Caco-2 (cell line): ENCODE data around the gene CDK10. TPM values are rescaled to one million over a fixed set of nuclear protein-coding genes. Genes with fewer than 3 reads are reported as not detected.

Experiments used
- BruUV-seq: library from RNA; stranded (reverse); fragments of 400-500 nt; replicated peaks from 2 replicates; lab custom pipeline; 2021; lab: Mats Ljungman, UMichigan
- CTCF ChIA-PET: fragments of 300-600 bp; sonication (Branson Sonifier 250); formaldehyde crosslinking; loops from one replicate; lab custom pipeline; 2022; ENCODE audit warnings: antibody characterized with exemption; lab: Charles Lee
- POLR2A ChIA-PET: fragments of 300-600 bp; sonication (Branson Sonifier 250); formaldehyde crosslinking; loops from one replicate; lab custom pipeline; 2022; ENCODE audit warnings: antibody characterized with exemption; lab: Charles Lee
- DNase-seq, 2 experiments: peaks; one replicate each; pipeline versions ENCODE4 v3.0.0 to v3.0.0-alpha.2; 2020 to 2022
- H3K27me3 ChIP-seq: replicated peaks from 2 replicates; pipeline ENCODE4 v1.6.0; 2011; ENCODE audit warnings: low read length; ENCODE audit not compliant: control insufficient read depth, insufficient read depth
- H3K36me3 ChIP-seq: 2 replicates; pipeline ENCODE4 v1.5.1; 2011; ENCODE audit warnings: low read length; ENCODE audit not compliant: control insufficient read depth, insufficient read depth
- H3K4me1 ChIP-seq: fragments of 250-450 bp; sonication (Bioruptor Pico); 2 replicates; pipeline ENCODE4 v1.5.1; 2020; ENCODE audit warnings: mild to moderate bottlenecking
- H3K4me3 ChIP-seq: 2 replicates; pipeline ENCODE4 v1.5.1; 2011; ENCODE audit warnings: low read depth, mild to moderate bottlenecking, control low read depth, low read length
- H3K9me3 ChIP-seq: fragments of 250-450 bp; sonication (Bioruptor Pico); 2 replicates; pipeline ENCODE4 v1.5.1; 2020; ENCODE audit warnings: mild to moderate bottlenecking, moderate library complexity
- H3K27ac Mint-ChIP-seq: one replicate; pipeline ENCODE4 v1.8.0; 2022; ENCODE audit warnings: mixed read lengths; ENCODE audit not compliant: unreplicated experiment
- H3K27me3 Mint-ChIP-seq: one replicate; pipeline ENCODE4 v1.8.0; 2022; ENCODE audit warnings: mixed read lengths; ENCODE audit not compliant: insufficient read depth, unreplicated experiment
- H3K36me3 Mint-ChIP-seq: one replicate; pipeline ENCODE4 v1.8.0; 2022; ENCODE audit warnings: mild to moderate bottlenecking, mixed read lengths; ENCODE audit not compliant: insufficient read depth, unreplicated experiment
- H3K4me1 Mint-ChIP-seq: one replicate; pipeline ENCODE4 v1.8.0; 2022; ENCODE audit warnings: low read depth, mixed read lengths; ENCODE audit not compliant: unreplicated experiment
- H3K4me3 Mint-ChIP-seq: one replicate; pipeline ENCODE4 v1.8.0; 2022; ENCODE audit warnings: mild to moderate bottlenecking, moderate library complexity, mixed read lengths; ENCODE audit not compliant: unreplicated experiment
- H3K9me3 Mint-ChIP-seq: one replicate; pipeline ENCODE4 v1.8.0; 2022; ENCODE audit warnings: mixed read lengths; ENCODE audit not compliant: unreplicated experiment
- intact Hi-C: fragments of 100-400 bp; cut with micrococcal nuclease; formaldehyde crosslinking; loops from one replicate; pipeline ENCODE4 v1.10.0; 2022; ENCODE audit not compliant: unreplicated experiment
- total RNA-seq: library from RNA; stranded (reverse); gene quantifications from 2 replicates; pipeline ENCODE4 v1.2.3, GENCODE V29; 2022
- TF ChIP-seq, protein P1 (sequence below), 2 experiments: fragments of 200-600 bp in 1 of 2; IDR thresholded peaks; 1 replicate in 1 of 2; 2 replicates in 1 of 2; pipeline versions ENCODE4 v1.5.1 to v1.8.0; 2011 to 2022; ENCODE audit warnings: antibody characterized with exemption in 1 of 2, control low read depth in 1 of 2, inconsistent platforms in 1 of 2, low read depth in 1 of 2, low read length in 1 of 2, mild to moderate bottlenecking in 1 of 2, moderate library complexity in 1 of 2; ENCODE audit not compliant: insufficient read depth in 1 of 2, severe bottlenecking in 1 of 2, unreplicated experiment in 1 of 2

The CDK10 gene
- total RNA-seq, 1 experiment from 2014 or later = 135 TPM

DNA sequence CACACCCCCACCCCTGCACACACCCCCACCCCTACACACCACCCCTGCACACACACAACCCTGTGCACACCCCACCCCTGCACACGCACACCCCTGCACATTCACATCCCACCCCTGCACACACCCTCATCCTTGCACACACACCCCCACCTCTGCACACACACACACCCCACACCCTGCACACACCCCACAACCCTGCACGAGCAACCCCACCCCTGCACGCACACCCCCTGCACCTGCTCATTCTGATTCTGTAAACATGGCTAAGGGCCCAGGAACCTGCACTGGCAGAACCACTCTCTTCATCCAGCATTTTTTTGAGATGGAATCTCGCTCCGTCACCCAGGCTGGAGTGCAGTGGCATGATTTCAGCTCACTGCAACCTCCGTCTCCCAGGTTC is 47.1 kb upstream of the CDK10 start:
- Histone ChIP-seq H3K36me3 (peaks cover 2% of the 10 kb centered on the region), H3K4me1 (no peaks in the 10 kb centered on the region), H3K9me3 (no peaks in the 10 kb centered on the region), H3K27me3 (no peaks in the 10 kb centered on the region), H3K4me3 (no peak overlapping the region)
- POLR2A ChIA-PET = no interaction called here
- H3K27ac Mint-ChIP-seq = no peak overlapping the region
- peaks cover 8% of the 10 kb centered on the region for H3K4me1 Mint-ChIP-seq
- no TSS peak for BruUV-seq
- TF ChIP-seq, protein P1, sequence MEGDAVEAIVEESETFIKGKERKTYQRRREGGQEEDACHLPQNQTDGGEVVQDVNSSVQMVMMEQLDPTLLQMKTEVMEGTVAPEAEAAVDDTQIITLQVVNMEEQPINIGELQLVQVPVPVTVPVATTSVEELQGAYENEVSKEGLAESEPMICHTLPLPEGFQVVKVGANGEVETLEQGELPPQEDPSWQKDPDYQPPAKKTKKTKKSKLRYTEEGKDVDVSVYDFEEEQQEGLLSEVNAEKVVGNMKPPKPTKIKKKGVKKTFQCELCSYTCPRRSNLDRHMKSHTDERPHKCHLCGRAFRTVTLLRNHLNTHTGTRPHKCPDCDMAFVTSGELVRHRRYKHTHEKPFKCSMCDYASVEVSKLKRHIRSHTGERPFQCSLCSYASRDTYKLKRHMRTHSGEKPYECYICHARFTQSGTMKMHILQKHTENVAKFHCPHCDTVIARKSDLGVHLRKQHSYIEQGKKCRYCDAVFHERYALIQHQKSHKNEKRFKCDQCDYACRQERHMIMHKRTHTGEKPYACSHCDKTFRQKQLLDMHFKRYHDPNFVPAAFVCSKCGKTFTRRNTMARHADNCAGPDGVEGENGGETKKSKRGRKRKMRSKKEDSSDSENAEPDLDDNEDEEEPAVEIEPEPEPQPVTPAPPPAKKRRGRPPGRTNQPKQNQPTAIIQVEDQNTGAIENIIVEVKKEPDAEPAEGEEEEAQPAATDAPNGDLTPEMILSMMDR (IDR thresholded peaks at IDR 0.05; ENCODE audit: insufficient read depth in 1 of 2, low read depth in 1 of 2, low read length in 1 of 2, severe bottlenecking in 1 of 2, unreplicated experiment in 1 of 2) = no peak
- H3K36me3 Mint-ChIP-seq = peaks cover 40% of the 10 kb centered on the region
- no peak overlapping the region for H3K4me3 Mint-ChIP-seq
- H3K27me3 Mint-ChIP-seq = no peaks in the 10 kb centered on the region
- DNase-seq = no peak
- no peaks in the 10 kb centered on the region for H3K9me3 Mint-ChIP-seq
- CTCF ChIA-PET = interaction anchor here (0.6 kb wide), 1 partner anchor 1135 kb away, joined by 5 read pairs; no protein-coding TSS in a partner anchor
- intact Hi-C loops = loop anchor here (2.0 kb wide), 1 partner anchor 21 kb away; no protein-coding TSS in a partner anchor

DNA sequence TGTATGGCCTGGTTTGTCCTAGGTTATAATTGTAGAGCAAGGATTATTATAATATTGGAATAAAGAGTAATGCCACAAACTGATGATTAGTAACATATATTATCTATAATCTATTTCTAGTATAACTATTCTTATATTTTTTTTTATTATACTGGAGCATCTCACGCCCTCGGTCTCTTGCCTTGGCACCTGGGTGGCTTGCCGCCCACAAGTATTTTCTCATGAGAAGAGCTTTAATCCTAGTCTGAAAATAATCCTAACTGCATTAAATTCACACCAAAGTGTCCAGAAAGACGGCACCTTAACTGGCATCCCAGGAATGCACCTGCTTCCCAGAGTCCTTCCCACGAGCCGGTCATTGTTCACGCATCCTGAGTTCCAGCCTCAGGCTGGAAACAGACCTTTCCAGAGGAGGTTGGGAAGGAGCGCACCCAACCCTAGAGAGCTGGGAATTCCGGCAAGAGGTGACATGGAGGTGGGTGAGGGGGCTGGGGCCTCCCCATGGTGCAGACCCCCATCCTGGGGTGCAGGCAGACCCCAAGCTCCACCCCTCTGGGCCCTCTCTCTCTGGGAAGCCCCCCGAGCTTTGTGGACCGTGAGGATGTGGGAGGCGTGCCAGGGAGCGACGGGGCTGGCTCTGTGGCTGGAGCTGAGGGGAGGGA is 44.9 kb upstream of the CDK10 start:
- TF ChIP-seq, protein P1 (IDR thresholded peaks at IDR 0.05; ENCODE audit: insufficient read depth in 1 of 2, low read depth in 1 of 2, low read length in 1 of 2, severe bottlenecking in 1 of 2, unreplicated experiment in 1 of 2) = no peak
- Mint-ChIP-seq H3K36me3 (peaks cover 62% of the 10 kb centered on the region), H3K27me3 (no peaks in the 10 kb centered on the region), H3K9me3 (no peaks in the 10 kb centered on the region), H3K27ac (no peak overlapping the region), H3K4me1 (peaks cover 8% of the 10 kb centered on the region), H3K4me3 (no peak overlapping the region)
- Histone ChIP-seq H3K4me3 (no peak overlapping the region), H3K36me3 (peaks cover 9% of the 10 kb centered on the region), H3K4me1 (no peaks in the 10 kb centered on the region), H3K27me3 (no peaks in the 10 kb centered on the region), H3K9me3 (no peaks in the 10 kb centered on the region)
- ChIA-PET CTCF (interaction anchor here (0.6 to 1.9 kb wide), 3 partner anchors 27 to 83 kb away, joined by 3 to 7 read pairs (median 5); no protein-coding TSS in a partner anchor), POLR2A (no interaction called here)
- intact Hi-C loops = loop anchor here (1.0 to 2.0 kb wide), 3 partner anchors 17 to 69 kb away; no protein-coding TSS in a partner anchor
- no peak for DNase-seq
- no TSS peak for BruUV-seq

DNA sequence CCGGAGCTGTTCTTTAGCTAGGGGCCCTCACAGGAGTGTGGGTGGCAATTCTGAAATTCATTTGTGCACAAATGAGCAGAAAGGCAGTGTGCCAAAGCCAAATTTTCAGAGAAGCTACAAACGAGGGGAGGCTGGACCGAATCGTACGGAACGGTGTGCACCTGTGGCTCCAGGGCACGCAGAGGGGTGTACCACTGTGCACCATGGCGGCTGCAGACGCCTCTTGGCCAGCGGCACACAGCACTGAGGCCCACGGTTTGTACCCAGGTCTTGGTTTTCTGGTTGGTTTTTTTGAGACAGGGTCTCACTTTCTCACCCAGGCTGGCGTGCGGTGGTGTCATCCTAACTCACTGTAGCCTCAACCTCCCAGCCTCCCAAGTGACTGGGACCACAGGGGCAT is 43.9 kb upstream of the CDK10 start:
- DNase-seq = no peak
- Histone ChIP-seq H3K4me1 (no peaks in the 10 kb centered on the region), H3K27me3 (no peaks in the 10 kb centered on the region), H3K36me3 (peaks cover 13% of the 10 kb centered on the region), H3K4me3 (no peak overlapping the region), H3K9me3 (no peaks in the 10 kb centered on the region)
- Mint-ChIP-seq H3K36me3 (peaks cover 70% of the 10 kb centered on the region), H3K27me3 (no peaks in the 10 kb centered on the region), H3K9me3 (no peaks in the 10 kb centered on the region), H3K4me1 (peaks cover 8% of the 10 kb centered on the region), H3K4me3 (no peak overlapping the region), H3K27ac (no peak overlapping the region)
- ChIA-PET CTCF (interaction anchor here (0.6 to 1.9 kb wide), 4 partner anchors 9 to 43 kb away, joined by 3 to 9 read pairs (median 6); no protein-coding TSS in a partner anchor), POLR2A (no interaction called here)
- TF ChIP-seq, protein P1 (IDR thresholded peaks at IDR 0.05; ENCODE audit: insufficient read depth in 1 of 2, low read depth in 1 of 2, low read length in 1 of 2, severe bottlenecking in 1 of 2, unreplicated experiment in 1 of 2) = no peak
- no TSS peak for BruUV-seq
- intact Hi-C loops = no loop called here
